Upper lobe of left lung (tissue), 4 donors: Measurements from ENCODE around the gene DNMT3A.

Experiments used
- CTCF ChIP-seq, 6 experiments: fragments of 450-650 bp in 4 of 6; fragments of 200-600 bp in 2 of 6; sonication (generic) in 2 of 6; IDR thresholded peaks; one replicate each; pipeline ENCODE4 v1.5.1; 2016 to 2019; ENCODE audit warnings: antibody characterized with exemption in 6 of 6
- POLR2AphosphoS5 ChIP-seq, 2 donors: sonication (generic); formaldehyde crosslinking; IDR thresholded peaks; one replicate each; pipeline ENCODE4 v1.5.1; 2017; ENCODE audit warnings: antibody characterized with exemption in 2 of 2

- TF ChIP-seq CTCF (IDR thresholded peaks at IDR 0.05) (no peak), POLR2AphosphoS5 (IDR thresholded peaks at IDR 0.05) (no peak)
Observed at GRCh38 chr2:25367296-25367695, 25.6 kb upstream of the DNMT3A start.
